Activated CD8-positive, alpha-beta memory T cell treated with anti-CD3 and anti-CD28 coated beads for 48 hours (primary cell): ENCODE data around the gene FOXK1.
"Not testable (repeated sequence)": the region's sequence is repeated elsewhere in the genome, so short reads cannot be mapped to it uniquely, and the experiment has no call there.

Source experiments
- DNase-seq, 3 experiments: peaks; one replicate each; pipeline ENCODE4 v3.0.0-alpha.2; 2020; ENCODE audit warnings: low read depth in 2 of 3, low spot score in 2 of 3

Gene FOXK1

GRCh38 chr7:4681886-4682620 lies at the start of gene FOXK1:
FOXK1 (plus strand) TSS chr7:4682295; CDS start chr7:4682309, 14 bp downstream.
- DNase-seq = peak; percentile 36 to 69 (median 55)

GRCh38 chr7:4633012-4633411 lies 49.1 kb upstream of the FOXK1 start:
- DNase-seq = no peak

GRCh38 chr7:4634166-4634565 lies 47.9 kb upstream of the FOXK1 start:
- DNase-seq = no peak

- no peak for DNase-seq
Observed at GRCh38 chr7:4638781-4639575, 43.1 kb upstream of the FOXK1 start.

- DNase-seq = no peak
Observed at GRCh38 chr7:4641091-4641666, 40.9 kb upstream of the FOXK1 start.

- DNase-seq = peak; percentile 88 to 96 (median 91)
Observed at GRCh38 chr7:4641667-4642467, 40.2 kb upstream of the FOXK1 start.

- no peak for DNase-seq
Observed at GRCh38 chr7:4642468-4643203, 39.5 kb upstream of the FOXK1 start.

GRCh38 chr7:4643204-4643471 lies 39.0 kb upstream of the FOXK1 start:
- DNase-seq = not testable (repeated sequence)

- no peak for DNase-seq
Observed at GRCh38 chr7:4645246-4645645, 36.8 kb upstream of the FOXK1 start.

- DNase-seq = no peak
Observed at GRCh38 chr7:4648111-4648510, 34.0 kb upstream of the FOXK1 start.

- DNase-seq = no peak
Observed at GRCh38 chr7:4650433-4651047, 31.6 kb upstream of the FOXK1 start.

GRCh38 chr7:4653771-4654170 lies 28.3 kb upstream of the FOXK1 start:
- DNase-seq = no peak

GRCh38 chr7:4655311-4655710 lies 26.8 kb upstream of the FOXK1 start:
- DNase-seq = no peak

GRCh38 chr7:4655896-4656295 lies 26.2 kb upstream of the FOXK1 start:
- DNase-seq = no peak

- no peak for DNase-seq
Observed at GRCh38 chr7:4657640-4658417, 24.3 kb upstream of the FOXK1 start.

- DNase-seq = no peak
Observed at GRCh38 chr7:4659551-4660286, 22.4 kb upstream of the FOXK1 start.

GRCh38 chr7:4661871-4662270 lies 20.2 kb upstream of the FOXK1 start:
- DNase-seq = no peak

- no peak for DNase-seq
Observed at GRCh38 chr7:4663239-4664018, 18.7 kb upstream of the FOXK1 start.
